Skeletal muscle cell (primary cell): Measurements from ENCODE around the gene NOTCH4.
"Not testable (repeated sequence)": the region's sequence is repeated elsewhere in the genome, so short reads cannot be mapped to it uniquely, and the experiment has no call there.

Experiments used
- DNase-seq: peaks from one replicate; pipeline ENCODE4 v3.0.0-alpha.2; 2010; ENCODE audit warnings: low read depth
- H3K4me3 ChIP-seq: 2 replicates; pipeline ENCODE4 v1.5.1; 2011; ENCODE audit warnings: low read depth, mild to moderate bottlenecking, control low read depth, low read length, moderate library complexity

The NOTCH4 gene

GRCh38 chr6:32196682-32197616 lies 26.9 kb downstream of the NOTCH4 start:
- peak overlapping the region; percentile 93 for H3K4me3 ChIP-seq
- DNase-seq, result no peak

GRCh38 chr6:32195902-32196681 lies 27.8 kb downstream of the NOTCH4 start:
- peak overlapping the region; percentile 93 for H3K4me3 ChIP-seq

GRCh38 chr6:32195652-32195901 lies 28.3 kb downstream of the NOTCH4 start:
- H3K4me3 ChIP-seq, result peak overlapping the region; percentile 93
- peak; percentile 99 for DNase-seq

More at GRCh38 chr6:32195902-32196681, 27.8 kb downstream of the NOTCH4 start:
- DNase-seq, result peak; percentile 79

GRCh38 chr6:32194825-32195651 lies 28.8 kb downstream of the NOTCH4 start:
- DNase-seq, result peak; percentile 12
- H3K4me3 ChIP-seq, result peak overlapping the region; percentile 50

- DNase-seq, result no peak
- H3K4me3 ChIP-seq, result no peak overlapping the region
Measured at GRCh38 chr6:32194388-32194787, 29.5 kb downstream of the NOTCH4 start.

- H3K4me3 ChIP-seq, DNase-seq: not testable (repeated sequence)
Measured at GRCh38 chr6:32193096-32193495, 30.8 kb downstream of the NOTCH4 start.

- H3K4me3 ChIP-seq, result no peak within 1 kb of the TSS
- no peak for DNase-seq
Measured at GRCh38 chr6:32192608-32193039, 31.2 kb downstream of the NOTCH4 start, which contains the start of gene GPSM3. GPSM3 (minus strand) TSS chr6:32192643; CDS start chr6:32192513, 130 bp downstream.

GRCh38 chr6:32191696-32192607 lies 31.9 kb downstream of the NOTCH4 start:
- DNase-seq, result no peak
- no peak overlapping the region for H3K4me3 ChIP-seq

- no peak for DNase-seq
- H3K4me3 ChIP-seq, result no peak overlapping the region
Measured at GRCh38 chr6:32190911-32191677, 32.8 kb downstream of the NOTCH4 start.

GRCh38 chr6:32190054-32190851 lies 33.6 kb downstream of the NOTCH4 start, which contains the start of gene PBX2:
PBX2 (minus strand) TSS chr6:32190202; CDS start chr6:32189915, 287 bp downstream.
- peak; percentile 76 for DNase-seq
- peak within 1 kb of the TSS; percentile 78 for H3K4me3 ChIP-seq

GRCh38 chr6:32189742-32190053 lies 34.2 kb downstream of the NOTCH4 start:
- H3K4me3 ChIP-seq, result peak overlapping the region; percentile 78
- no peak for DNase-seq

- no peak for DNase-seq
- peak overlapping the region; percentile 78 for H3K4me3 ChIP-seq
Measured at GRCh38 chr6:32189069-32189741, 34.7 kb downstream of the NOTCH4 start.

GRCh38 chr6:32188381-32189068 lies 35.3 kb downstream of the NOTCH4 start:
- H3K4me3 ChIP-seq, result peak overlapping the region; percentile 78
- no peak for DNase-seq

GRCh38 chr6:32187725-32188380 lies 36.0 kb downstream of the NOTCH4 start:
- peak overlapping the region; percentile 78 for H3K4me3 ChIP-seq
- DNase-seq, result not testable (repeated sequence)

GRCh38 chr6:32187009-32187709 lies 36.7 kb downstream of the NOTCH4 start:
- no peak overlapping the region for H3K4me3 ChIP-seq
- DNase-seq, result no peak
